Fibroblast of skin of abdomen (primary cell): ENCODE data around the gene EXOC3L1.

ENCODE experiments used
- DNase-seq: peaks from one replicate; pipeline ENCODE4 v3.0.0-alpha.2; 2013

Gene EXOC3L1

DNA sequence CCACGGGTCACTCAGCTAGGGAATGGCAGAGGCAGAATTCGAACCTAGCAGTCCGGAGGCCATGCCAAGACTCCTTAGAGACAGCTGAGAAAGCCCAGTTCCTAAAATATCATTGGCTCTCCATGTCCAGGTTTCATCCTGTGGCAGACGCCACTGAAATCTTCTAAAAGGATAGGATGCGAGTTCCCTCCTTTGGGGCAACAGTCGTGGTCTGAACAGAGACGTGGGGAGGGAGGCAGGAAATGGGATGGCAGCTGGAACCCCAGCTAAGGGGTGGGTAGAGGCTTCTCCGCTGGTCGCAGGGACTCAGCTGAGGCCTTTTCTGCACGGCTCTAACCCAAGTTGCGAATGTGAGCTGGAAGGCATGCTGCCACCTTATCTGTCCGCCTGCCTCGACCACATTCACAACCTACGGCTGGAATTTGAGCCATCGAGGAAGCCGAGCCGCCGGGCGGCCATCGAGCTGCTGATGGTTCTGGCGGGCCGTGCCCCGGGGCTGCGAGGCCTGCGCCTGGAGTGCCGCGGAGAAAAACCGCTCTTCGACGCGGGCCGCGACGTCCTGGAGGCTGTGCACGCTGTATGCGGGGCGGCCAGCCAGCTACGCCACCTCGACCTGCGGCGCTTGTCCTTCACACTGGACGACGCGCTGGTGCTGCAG is 27.3 kb downstream of the EXOC3L1 start:
- DNase-seq = no peak

DNA sequence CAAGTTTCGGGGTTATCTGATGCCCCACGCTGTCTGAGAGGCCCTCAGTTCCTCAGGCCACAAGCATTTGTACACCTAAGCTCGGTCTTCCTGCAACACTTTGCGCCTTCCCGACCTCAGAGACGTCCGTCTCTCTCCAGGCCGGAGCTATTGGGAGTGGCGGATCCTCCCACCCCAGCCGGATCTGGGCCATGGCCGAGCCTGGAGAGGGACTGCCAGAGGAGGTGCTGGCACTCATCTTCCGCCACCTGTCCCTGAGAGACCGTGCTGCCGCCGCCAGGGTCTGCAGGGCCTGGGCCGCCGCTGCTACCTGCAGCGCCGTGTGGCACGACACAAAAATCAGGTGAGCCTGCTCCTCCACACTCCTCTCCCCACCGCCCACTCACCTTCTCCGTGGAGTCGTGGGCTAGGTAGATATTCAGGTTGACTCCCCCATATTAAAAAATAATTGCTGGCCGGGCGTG is 28.3 kb downstream of the EXOC3L1 start:
- DNase-seq = no peak

DNA sequence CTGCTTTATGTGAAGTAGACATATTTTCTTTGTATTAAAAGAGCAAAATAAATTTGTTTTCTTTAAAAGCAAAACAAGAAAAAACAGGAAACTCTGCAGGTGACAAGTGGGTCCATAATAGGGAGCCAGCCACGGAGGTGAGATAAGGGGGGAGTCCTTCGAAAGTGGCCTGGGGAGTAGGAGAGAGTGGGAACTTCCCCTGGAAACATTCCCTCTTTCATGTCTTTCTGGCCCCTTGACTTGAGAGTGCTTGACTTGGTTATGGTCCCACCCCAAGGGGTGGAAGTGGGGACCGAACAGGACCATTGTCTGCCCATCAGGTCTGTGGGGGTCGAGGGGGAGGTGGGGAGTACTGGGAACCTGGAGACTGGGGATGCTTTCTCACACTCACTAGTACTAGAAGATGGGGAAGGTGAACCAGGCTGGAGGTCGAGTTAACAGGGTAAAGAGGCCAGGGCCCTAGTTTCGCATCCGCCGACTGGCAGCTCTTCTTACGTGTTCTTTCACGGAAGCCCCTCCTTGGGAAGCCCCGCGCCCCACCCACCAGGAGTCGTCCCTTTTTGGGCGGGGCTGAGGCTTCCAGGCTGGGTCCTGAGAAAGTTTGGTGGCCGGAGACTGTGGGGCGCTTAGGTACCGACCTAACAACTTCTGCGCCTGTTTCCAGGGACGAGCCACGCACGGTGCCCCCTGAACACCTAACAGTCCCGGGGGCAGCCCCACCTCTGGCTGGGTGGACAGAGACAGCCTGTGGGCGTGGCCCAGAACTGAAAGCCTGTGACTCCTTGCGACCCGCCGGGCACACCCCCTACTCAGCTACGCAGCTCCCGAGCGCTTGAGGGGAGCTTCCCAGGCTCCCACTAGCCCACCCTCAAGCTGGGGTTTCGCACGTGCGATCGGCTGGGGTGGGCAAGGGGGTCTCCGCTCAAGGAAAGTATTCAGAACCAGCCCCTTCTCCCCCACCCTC is 31.0 kb downstream of the EXOC3L1 start:
- DNase-seq = no peak

DNA sequence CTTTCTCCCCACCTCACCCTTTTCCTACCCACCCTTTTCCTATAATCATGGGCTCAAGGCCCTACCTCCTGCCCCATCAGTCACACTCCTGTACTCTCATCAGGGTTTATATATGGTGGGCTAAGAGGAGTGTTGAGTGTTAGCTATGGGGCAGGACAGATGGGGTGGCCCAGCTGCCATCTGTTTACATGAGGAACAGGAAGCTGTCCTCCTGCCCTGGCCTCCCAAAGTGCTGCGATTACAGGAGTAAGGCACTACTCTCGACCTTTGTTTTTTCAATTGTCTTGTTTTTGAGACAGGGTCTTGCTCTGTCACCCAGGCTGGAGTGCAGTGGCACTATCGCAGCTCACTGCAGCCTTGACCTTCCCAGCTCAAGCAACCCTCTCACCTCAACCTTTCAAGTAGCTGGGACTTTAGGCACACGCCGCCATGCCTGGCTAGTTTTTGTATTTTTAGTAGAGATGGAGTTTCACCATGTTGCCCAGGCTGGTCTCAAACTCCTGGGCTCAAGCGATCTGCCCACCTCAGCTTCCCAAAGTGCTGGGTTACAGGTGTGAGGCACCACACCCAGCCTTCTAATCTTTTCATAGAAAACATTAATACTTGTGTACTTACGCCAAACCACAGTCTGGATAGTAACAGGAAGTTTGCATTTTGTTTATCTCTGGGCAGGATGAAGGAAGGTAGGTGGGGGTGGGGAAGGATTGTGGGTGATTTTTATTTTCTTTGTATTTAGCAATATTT is 31.9 kb downstream of the EXOC3L1 start:
- DNase-seq = no peak

DNA sequence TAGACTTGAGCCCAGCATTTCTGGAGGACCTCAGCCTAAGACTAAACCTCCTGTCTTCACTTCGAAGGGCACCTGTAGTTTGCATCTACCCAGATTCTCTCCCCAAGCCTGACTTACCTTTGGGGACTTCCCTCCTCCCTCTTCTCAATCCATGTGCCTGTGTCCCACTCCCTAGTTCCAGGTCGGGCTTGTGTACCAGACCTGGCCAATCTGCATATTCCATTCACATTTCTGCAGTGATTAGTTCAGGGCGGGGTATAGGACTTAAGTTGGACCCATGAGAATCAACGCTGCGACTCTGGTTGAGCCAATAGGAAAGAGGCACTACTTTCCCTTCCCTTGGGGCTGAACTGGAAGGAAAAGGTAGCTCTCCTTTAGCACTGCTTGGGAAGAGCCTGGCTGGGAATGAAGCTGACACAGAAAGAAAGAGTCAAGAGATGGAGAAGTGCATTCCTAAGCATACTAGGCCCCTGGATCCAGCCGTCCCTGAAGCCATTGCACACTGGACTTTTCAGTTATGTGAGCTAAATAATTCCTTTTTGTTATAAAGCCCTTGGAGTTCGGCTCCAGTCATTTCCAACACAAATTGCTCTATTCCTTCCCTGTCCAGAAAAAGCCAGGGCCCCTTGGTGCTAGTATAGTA is 32.7 kb downstream of the EXOC3L1 start:
- no peak for DNase-seq

DNA sequence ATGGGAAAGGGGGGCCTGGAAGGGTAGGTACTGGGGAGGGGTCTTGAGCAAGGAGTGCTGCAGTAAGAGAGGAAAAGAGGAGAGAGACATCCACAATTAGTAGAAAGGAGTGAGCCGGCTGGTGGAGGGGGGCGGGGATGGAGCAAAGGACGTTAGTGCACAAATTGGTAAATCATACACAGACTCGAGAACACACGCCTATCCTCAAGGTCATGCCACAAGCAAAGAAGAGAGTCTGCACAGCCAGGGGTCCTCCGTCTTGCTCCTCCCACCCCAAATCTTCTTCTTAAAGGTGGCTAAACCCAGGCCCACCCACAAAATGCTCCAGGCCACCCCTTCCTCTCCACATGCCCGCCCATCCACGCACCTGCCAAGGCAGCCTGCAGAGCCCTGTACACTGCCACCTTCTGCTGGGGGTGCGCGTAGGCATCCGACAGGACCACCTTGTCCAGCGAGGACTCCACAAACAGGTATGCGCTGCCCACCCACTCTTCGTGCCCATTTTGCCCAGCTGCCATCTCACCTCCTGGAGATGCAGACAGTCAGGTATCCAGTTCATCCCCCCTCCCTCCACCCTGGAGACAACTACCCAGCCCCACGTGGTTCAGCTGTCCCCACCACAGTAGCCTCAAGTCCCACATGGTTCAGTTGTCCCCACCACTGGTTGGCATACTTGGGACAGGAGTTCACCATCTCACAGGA is 33.6 kb downstream of the EXOC3L1 start:
- no peak for DNase-seq

DNA sequence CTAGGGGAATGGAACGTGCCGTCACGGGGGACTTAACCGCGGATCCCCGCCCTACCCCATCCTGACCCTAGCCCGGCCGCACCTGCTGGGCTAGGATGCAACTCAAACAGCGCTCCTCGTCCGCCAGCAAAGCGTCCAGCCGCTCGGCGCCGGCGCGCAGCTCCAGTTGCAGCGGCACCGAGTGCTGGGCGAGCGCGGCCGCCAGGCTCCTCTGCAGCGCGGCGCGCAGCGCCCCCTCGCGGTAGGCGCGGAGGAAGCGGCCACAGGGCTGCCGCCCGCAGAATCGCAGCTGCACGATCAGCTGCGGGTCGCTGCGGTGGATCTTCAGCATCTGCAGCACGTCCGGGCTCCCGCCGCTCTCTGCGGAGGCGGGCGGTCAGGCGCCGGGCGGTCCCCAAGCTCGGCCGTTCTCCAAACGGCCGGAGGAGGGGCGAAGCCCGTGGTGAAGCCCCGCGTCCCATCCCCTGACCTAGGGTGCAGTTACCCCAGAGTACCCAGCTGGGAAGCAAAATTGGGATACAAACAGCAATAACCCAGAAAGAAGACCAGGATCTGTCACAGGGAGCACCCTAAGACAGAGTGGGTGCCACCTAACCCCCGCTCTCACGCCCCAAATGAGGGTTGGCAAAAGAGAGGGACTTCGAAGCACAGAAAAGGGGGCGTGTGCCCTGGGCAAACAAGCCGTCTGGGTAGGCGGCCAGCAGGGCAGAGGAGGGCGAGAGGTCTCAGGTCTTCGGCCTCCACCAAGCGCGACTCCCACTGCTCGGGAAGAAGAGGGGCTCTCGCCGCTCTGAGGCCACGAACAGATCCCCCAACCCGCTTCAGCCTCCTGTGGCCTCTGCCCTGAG is 34.4 kb downstream of the EXOC3L1 start:
- DNase-seq = peak; percentile 57

DNA sequence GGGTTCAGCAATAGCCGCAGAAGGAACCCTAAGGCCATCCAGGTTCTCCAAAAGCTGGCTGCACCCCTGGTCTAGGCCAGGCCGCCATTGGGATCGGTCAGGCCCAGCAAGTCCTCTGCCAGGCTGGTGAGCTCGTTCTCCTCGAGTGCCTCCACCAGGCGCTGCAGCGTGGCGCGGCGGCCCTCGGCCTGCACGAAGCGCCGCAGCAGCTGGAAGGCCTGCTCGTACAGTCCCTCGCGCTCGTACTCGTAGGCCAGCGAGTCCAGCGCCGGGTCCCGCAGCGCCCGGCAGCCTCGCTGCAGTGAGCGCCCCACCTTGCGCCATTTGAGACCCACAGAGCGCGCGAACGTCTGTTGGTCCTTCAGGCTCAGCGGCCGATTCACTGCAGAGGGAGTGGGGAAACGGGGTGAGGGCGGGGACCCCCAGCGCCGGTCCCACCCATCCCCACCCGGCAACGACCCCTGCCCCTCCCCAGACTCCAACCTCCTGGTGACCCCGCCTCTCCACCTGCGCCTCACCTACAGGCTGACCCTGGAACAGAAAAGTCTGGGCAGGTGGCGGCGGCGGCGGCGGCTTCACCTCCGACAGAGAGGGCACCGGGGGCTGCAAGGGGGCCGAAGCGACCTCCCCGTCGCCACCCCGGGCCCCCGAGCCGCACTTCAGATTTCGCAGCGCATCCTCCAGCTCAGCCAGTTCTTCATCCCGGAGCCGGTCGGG is 35.2 kb downstream of the EXOC3L1 start:
- DNase-seq = no peak

DNA sequence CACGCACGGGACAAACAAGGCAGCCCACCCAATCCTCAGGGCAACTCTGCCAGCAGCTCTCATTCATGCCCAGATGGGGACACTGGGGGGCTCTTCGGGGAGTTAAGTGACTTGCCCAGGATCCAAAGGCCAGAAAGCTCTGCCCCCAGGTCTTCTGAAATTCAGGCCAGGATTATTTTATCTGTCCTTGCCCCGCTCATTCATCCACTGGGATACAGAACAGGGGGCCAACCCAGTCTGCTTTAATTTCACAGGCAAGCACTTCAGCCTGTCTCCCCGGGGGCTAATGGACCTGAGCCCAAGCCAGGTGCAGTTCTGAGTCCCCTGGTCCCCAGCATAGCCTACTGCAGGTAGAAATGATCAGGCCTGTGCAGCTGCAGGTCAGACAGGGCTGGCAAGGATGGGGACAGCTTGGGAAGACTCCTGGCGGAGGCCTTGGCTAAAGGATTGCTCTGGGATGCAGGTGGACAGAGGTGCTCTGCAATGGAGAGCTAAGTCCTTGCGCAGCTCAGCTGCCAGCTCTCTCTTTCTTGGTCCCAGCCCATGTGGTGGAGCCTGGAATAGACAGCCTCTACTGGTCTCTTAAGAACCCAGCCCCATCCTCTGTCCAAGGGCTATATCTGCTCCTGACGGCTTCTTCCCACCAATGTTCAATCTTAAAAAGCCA is 38.4 kb downstream of the EXOC3L1 start:
- no peak for DNase-seq

DNA sequence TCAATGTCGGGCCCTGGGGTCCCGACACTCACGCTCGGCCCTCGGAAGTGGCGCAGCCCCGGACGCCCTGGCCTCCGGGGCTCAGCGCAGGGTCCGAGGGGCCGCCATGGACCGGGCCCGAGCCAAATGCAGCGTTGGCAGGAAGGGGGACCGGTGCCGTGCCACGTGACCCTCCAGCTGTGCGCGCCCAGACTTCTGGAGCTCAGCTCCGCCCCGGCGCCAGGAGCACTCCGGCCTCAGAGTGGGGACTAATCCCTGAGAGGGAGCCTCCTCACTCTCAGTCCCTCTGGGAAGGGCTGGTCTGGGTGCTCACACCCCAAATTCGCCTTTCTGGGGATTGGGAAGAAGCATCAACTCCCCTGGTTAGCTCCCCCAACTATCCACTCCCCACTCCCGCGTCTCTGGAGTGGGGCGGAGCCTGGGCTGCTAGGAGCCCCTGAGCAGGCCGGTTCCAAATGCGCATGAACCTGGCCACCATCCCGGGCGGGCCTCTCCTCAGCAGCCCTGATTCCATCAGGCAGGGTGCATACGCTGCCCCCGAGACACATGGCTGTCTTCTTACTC is 39.0 kb downstream of the EXOC3L1 start, which contains the start of gene B3GNT9:
TSS of gene B3GNT9 (minus strand) at position 166 of the 564 bp plus-strand sequence. CDS start 513 bp downstream, outside the sequence.
- peak; percentile 74 for DNase-seq

DNA sequence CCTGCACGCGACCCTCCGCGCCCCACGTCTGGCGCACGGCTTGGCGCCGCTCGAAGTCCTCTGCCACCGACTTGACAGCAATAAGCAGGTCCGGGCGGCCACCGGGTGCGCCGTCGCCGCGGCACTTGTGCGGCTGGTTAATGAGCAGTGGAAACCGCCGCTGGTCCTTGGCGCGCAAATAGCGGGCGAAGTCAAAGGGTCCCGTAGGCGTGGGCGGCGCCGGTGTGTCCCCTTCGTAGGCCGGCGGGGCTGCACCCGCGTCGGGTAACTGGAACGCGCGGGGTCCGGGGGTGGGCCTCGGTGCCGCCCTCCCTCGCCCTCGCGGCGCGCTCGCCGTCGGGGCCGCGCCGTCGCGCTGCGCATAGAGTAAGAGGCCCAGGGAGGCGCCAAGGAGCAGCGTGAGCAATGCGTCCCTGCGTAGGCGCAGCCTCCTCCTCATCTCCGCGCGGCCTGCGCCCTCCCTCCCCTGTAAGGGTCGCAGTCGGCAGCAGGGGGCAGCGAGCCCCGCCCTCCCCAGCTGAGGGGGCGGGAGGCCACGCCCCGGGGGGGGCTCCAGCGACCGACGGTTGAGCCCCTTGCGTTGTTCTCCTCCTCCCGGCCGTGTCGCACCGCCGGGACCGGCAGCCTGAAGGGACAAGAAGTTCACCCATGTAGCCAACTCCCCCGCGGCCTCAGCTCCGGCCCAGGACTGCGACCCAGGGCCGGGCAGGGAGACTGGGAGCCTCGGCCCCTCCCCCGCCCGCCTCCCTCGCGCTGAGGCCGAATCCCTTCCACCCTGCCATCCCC is 39.7 kb downstream of the EXOC3L1 start:
- peak; percentile 73 for DNase-seq

DNA sequence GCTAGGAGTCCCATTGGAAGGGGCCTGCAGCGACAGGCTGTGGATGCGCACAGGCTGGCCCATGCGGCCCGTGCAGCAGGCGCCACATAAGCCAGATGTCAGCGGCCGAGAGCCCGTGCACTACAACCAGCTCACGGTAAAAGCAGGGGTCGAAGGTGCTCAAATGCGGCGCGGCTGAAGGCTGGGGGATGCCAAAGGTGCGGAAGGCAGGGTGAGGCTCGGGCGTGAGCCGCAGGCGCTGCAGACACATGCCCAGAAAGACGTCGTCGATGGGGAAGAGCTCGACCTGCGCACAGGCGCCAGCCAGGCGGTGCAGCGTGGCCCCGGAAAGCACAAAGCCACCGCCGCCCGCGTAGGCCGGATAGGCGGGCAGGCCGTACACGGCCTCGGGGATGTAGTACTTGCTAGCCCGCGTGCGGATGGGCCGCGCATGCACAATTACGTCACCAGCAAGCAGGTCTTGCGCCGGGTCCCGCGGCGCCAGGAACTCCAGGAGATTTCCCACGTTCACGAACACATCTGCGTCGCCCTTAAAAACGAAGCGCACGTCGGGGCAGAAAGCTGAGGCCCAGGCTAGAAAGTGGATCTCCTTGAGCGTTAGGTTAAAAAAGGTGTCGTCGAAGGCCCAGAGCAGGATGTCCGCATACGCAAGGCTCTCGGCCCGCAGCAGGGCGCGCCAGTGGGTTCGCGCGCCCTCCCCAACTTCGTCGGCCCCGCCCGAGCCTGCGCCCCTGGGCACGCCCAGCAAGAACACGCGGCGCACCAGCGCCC is 40.5 kb downstream of the EXOC3L1 start:
- no peak for DNase-seq

DNA sequence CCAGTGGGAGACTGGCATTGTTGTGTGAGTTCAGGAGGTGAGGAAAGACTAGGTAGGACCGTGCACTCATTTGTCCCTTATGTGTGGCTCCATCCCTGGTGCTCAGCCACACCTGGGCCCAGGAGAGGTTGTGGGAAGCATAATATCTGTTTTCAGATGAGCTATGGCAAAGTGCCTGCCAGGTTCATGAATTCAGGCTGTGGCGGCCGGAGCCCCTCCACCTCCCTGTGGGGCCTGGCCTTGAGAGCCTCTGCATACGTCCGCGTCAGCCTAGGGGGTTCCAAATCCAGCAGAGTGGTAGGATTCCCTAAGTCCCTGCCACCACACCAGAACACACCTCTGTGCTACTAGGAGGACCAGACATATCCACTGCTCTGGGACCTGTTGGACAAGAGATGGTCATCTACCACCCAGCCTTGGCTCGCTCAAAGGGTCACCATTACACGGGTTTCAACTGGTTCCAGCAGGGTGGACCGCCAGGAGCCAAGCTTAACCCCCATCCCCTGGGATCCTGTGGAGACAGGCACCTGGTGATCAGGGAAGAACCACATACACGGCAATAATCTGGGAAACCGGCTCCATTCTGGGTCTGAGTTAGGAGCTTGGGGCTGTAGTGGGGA is 41.2 kb downstream of the EXOC3L1 start:
- no peak for DNase-seq

DNA sequence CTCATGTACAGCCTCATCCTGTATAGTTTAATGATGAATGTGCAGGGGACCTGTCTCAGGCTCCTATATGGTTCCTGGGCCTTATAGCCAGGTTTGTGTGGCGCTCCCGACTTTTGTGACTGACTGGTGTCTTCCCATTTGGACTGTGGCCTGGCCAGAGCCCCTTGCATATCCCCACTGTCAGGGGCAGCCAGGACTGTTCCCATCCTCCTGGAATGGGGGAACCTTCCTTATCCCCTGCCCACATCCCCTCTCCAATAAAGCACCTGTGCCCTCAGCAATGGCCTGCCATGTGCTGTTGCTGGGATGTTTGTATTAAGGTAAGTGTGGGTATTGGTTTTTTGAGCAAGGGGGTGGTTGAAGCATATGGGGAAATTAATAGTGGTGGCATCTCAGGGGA is 41.7 kb downstream of the EXOC3L1 start:
- DNase-seq = no peak

DNA sequence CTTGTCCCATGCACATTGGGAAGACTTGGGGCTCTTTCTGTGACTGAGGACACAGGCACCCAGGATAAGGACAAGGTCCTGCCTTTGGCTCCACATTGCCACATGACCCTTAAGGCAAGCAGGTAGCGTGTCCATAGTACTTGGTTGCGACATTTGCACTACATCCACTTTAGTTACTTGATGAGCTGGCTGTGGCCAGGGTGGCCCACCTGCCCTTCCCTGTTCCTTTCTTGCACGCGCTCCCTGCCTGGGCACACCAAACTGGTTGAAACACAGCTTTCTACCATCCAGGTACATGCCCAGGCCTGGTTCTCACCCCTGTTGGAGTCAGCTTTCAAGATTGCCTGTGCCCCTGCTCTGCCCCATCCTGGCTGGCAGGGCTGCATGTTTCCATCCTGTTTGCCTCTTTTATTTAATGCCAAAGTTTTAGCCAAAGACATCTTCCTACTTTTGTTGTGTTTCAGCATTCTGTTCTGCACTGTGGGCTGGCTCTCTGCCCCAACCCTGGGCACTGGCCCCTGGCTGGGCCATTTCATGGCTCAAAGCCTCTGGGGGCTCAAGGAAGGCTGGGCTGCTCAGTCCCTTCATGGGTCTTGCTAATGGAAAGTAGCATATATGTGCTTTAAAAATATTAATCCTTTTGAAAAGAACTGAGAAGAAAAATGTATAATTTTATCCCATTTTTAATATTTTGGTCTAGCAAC is 42.3 kb downstream of the EXOC3L1 start:
- no peak for DNase-seq
